Stimulated activated naive CD8-positive, alpha-beta T cell treated with anti-CD3 and anti-CD28 coated beads, Interleukin-15, amount 100 ng/mL, for 72 hours (primary cell): ENCODE data around the gene MYO3B.
A peak's percentile ranks its signal among the peaks of the same experiment; 100 is the strongest.
"Not testable (repeated sequence)": the region's sequence is repeated elsewhere in the genome, so short reads cannot be mapped to it uniquely, and the experiment has no call there.

Experiments used
- ATAC-seq: fragments of 150-1000 bp; cut with Tn5 transposase; 2 replicates; pipeline ENCODE4 v1.10.0; 2021; ENCODE audit warnings: mild to moderate bottlenecking, moderate library complexity
- DNase-seq, 2 donors: peaks; one replicate each; pipeline ENCODE4 v3.0.0; 2021 to 2022
- H3K27ac Mint-ChIP-seq, 2 donors: one replicate each; pipeline ENCODE4 v1.8.0; 2022; ENCODE audit warnings: mild to moderate bottlenecking in 2 of 2, mixed read lengths in 2 of 2, moderate library complexity in 2 of 2
- H3K27me3 Mint-ChIP-seq: one replicate; pipeline ENCODE4 v1.8.0; 2022; ENCODE audit warnings: mixed read lengths
- H3K4me1 Mint-ChIP-seq: one replicate; pipeline ENCODE4 v1.8.0; 2022; ENCODE audit warnings: mild to moderate bottlenecking, mixed read lengths
- H3K4me3 Mint-ChIP-seq, 2 donors: one replicate each; pipeline ENCODE4 v1.8.0; 2022; ENCODE audit warnings: mild to moderate bottlenecking in 2 of 2, mixed read lengths in 2 of 2, moderate library complexity in 1 of 2
- H3K9me3 Mint-ChIP-seq, 2 donors: one replicate each; pipeline ENCODE4 v1.8.0; 2022; ENCODE audit warnings: mixed read lengths in 2 of 2

MYO3B gene

GRCh38 chr2:170185319-170185718 lies 7.4 kb downstream of the MYO3B start:
- ATAC-seq (no peak), DNase-seq (no peak)
- no peaks in the 10 kb centered on the region for H3K4me1 Mint-ChIP-seq
- peaks cover 18% of the 10 kb centered on the region for H3K27me3 Mint-ChIP-seq
- H3K9me3 Mint-ChIP-seq: peaks cover 18 to 40% of the 10 kb centered on the region in 2 donors
- H3K27ac Mint-ChIP-seq: no peak overlapping the region
- no peak overlapping the region for H3K4me3 Mint-ChIP-seq

DNA sequence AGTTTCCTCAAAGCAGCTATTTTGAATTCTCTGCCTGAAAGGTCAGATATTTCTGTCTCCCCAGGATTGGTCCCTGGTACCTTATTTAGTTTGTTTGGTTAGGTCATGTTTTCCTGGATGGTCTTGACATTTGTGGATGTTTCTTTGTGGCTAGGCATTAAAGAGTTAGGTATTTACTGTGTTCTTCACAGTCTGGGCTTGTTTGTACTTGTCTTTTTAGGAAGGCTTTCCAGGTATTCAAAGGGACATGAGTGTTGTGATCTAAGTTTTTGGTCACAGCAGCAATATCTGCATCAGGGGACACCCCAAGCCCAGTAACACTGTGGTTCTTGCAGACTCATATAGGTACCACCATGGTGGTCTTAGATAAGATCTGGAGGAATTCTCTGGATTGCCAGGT lies 11.8 kb downstream of the MYO3B start:
- no peak for ATAC-seq
- peak overlapping the region in 1 of 2 donors; percentile 41 for H3K27ac Mint-ChIP-seq
- peaks cover 18 to 48% of the 10 kb centered on the region in 2 donors for H3K9me3 Mint-ChIP-seq
- peaks cover 25% of the 10 kb centered on the region for H3K27me3 Mint-ChIP-seq
- H3K4me3 Mint-ChIP-seq: no peak overlapping the region
- H3K4me1 Mint-ChIP-seq: no peaks in the 10 kb centered on the region
- DNase-seq: no peak

- Mint-ChIP-seq H3K4me1 (no peaks in the 10 kb centered on the region), H3K27ac (no peak overlapping the region), H3K4me3 (no peak overlapping the region), H3K27me3 (peaks cover 29% of the 10 kb centered on the region), H3K9me3 (peaks cover 18 to 48% of the 10 kb centered on the region in 2 donors)
- DNase-seq (no peak), ATAC-seq (no peak)
Measured at GRCh38 chr2:170190172-170190571, 12.2 kb downstream of the MYO3B start.

DNA sequence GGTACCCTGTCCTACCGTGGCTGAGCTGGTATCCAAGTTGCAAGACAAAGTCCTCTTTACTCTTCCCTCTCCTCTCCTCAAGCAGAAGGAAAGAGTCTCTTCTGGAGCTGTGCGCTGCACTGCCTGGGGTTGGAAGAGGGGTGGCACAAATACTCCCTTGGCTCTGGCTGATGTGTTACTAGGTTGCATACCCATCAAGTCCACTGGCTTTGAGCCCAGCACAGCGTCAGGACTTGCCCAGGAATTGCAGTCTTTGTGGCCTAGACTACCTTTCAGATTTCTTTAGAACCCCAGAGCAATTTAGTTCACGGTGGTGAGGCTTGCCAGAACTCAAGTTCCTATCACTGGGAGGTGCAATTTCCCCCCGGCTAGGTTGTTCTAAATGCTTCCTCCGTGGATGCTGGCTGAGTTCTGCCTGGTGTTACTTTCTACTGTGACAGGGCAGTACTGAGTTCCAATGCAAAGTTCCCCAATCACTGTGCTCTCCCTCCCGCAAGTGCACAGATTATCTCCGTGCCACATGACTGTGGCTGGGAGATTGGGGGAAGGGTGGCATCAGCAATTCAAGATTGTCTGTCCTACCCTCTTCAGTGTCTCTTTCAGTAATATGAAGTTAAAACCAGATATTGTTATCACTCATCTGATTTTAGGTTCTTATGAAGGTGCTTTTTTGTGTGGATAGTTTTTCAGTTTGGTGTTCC lies 13.4 kb downstream of the MYO3B start:
- H3K4me3 Mint-ChIP-seq: no peak overlapping the region
- peaks cover 18 to 37% of the 10 kb centered on the region in 2 donors for H3K9me3 Mint-ChIP-seq
- ATAC-seq (no peak), DNase-seq (no peak)
- H3K27me3 Mint-ChIP-seq: peaks cover 37% of the 10 kb centered on the region
- no peaks in the 10 kb centered on the region for H3K4me1 Mint-ChIP-seq
- H3K27ac Mint-ChIP-seq: peak overlapping the region in 1 of 2 donors; percentile 61

DNA sequence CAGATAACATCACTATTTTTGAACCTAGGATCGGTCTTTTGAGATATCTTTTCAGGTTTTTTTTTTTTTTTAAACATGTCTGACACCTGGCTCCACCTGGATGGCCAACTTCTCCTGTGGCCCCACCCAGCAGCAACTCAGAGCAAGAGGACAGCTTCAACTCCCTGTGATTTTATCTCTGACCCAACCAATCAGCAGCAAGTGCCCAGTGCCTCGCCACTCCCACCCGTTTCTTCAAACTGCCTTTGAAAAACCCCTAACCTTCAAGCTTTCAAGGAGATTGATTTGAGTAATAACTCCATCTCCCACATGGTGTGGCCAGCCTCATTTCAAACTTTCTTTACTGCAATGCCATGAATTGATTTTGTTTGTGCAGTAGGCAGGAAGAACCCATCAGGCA lies 19.0 kb downstream of the MYO3B start:
- no peak overlapping the region for H3K27ac Mint-ChIP-seq
- ATAC-seq (no peak), DNase-seq (no peak)
- peaks cover 35% of the 10 kb centered on the region for H3K27me3 Mint-ChIP-seq
- H3K9me3 Mint-ChIP-seq: no peaks in the 10 kb centered on the region
- no peak overlapping the region for H3K4me3 Mint-ChIP-seq
- no peaks in the 10 kb centered on the region for H3K4me1 Mint-ChIP-seq

DNA sequence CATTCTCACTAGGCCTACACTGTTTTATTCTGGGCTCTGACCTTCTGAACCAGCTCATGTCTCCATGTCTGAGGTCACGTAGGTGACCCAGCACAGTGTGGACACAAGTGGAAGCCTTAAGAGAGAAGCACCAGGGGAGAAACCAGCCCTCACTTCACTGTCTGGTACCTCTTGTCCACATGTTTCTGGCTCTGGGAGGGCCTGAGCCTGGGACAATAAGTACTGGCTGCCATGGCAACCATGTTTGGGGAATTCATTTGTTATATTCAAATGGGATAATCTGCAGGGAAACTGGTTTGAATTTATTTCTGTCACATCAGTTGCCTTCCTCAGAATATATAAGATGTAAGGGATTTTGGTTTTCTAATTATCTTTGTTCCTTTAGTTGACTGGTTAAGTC lies 23.3 kb downstream of the MYO3B start:
- H3K27ac Mint-ChIP-seq: no peak overlapping the region
- DNase-seq: no peak
- H3K9me3 Mint-ChIP-seq: no peaks in the 10 kb centered on the region
- ATAC-seq: no peak
- H3K4me3 Mint-ChIP-seq: no peak overlapping the region
- no peaks in the 10 kb centered on the region for H3K4me1 Mint-ChIP-seq
- peaks cover 34% of the 10 kb centered on the region for H3K27me3 Mint-ChIP-seq

- no peak for ATAC-seq
- peaks cover 39% of the 10 kb centered on the region for H3K27me3 Mint-ChIP-seq
- peaks cover 0 to under 1% of the 10 kb centered on the region in 2 donors for H3K9me3 Mint-ChIP-seq
Measured at GRCh38 chr2:170201734-170202393, 23.9 kb downstream of the MYO3B start.

GRCh38 chr2:170202437-170202836 lies 24.5 kb downstream of the MYO3B start:
- H3K4me1 Mint-ChIP-seq: no peaks in the 10 kb centered on the region

More at GRCh38 chr2:170201734-170202393, 23.9 kb downstream of the MYO3B start:
- no peak for DNase-seq
- no peak overlapping the region for H3K4me3 Mint-ChIP-seq
- H3K4me1 Mint-ChIP-seq: no peaks in the 10 kb centered on the region
- no peak overlapping the region for H3K27ac Mint-ChIP-seq

DNA sequence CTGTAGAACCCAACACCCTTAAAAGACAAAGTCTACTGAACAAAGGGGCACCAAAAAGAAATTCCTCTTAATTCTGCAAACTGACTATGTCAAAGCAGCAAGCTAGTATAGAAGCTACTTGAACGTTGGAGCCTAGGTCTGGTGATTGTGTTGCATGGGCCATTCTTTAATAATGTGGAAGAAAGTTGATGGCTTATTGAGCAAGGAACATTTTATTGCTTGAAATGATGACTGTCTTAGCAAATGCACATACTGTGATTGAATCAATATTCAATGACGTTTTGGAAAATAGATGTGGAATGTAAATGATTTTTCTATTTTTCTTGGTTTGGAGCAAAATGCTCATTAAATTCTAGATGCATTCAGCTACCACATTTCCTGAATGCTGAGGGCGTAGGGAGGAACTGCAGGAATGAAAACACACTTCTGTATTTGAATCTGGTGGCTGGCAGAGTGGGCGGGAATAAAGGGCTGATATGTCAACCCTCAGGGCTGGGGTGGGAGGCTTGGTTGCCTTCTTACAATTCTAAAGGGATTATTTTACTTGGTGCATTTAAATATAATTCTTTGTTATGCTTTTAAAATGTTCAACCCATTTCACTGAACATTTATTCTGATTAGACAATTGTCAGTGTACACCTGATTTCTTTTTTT lies 26.5 kb downstream of the MYO3B start:
- DNase-seq (no peak), ATAC-seq (no peak)
- H3K9me3 Mint-ChIP-seq: peaks cover 0 to 6% of the 10 kb centered on the region in 2 donors
- no peak overlapping the region for H3K4me3 Mint-ChIP-seq
- peaks cover 28% of the 10 kb centered on the region for H3K27me3 Mint-ChIP-seq
- no peaks in the 10 kb centered on the region for H3K4me1 Mint-ChIP-seq
- H3K27ac Mint-ChIP-seq: no peak overlapping the region

More at GRCh38 chr2:170202437-170202836, 24.5 kb downstream of the MYO3B start:
- Mint-ChIP-seq H3K27ac (no peak overlapping the region), H3K4me3 (no peak overlapping the region), H3K9me3 (peaks cover 0 to 6% of the 10 kb centered on the region in 2 donors), H3K27me3 (peaks cover 38% of the 10 kb centered on the region)
- ATAC-seq (no peak), DNase-seq (no peak)

DNA sequence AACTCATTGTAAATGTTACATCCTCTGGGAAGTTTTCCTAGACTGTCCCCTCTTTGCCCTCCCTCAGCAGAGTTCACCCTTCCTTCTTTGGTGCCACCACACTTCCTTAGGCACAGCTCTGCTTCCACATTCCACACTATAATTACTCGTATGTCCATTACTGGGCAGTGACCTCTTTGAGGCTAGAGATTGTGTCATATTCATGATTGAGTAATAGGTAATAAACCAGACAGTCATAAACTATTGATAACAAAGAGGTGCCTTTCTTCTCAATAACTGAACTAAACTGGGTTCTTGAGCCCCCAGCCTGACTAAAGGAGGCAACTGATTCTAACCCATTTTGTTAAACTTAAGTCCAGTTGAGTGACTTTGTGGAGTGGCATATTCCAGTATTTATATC lies 28.3 kb downstream of the MYO3B start:
- Mint-ChIP-seq H3K4me3 (no peak overlapping the region), H3K9me3 (peaks cover 9 to 14% of the 10 kb centered on the region in 2 donors), H3K27ac (no peak overlapping the region), H3K27me3 (peaks cover 28% of the 10 kb centered on the region), H3K4me1 (no peaks in the 10 kb centered on the region)
- no peak for DNase-seq
- ATAC-seq: no peak

GRCh38 chr2:170206805-170207407 lies 29.0 kb downstream of the MYO3B start:
- Mint-ChIP-seq H3K27me3 (peaks cover 28% of the 10 kb centered on the region), H3K27ac (no peak overlapping the region), H3K9me3 (peaks cover 11 to 14% of the 10 kb centered on the region in 2 donors), H3K4me1 (no peaks in the 10 kb centered on the region), H3K4me3 (no peak overlapping the region)
- ATAC-seq (no peak), DNase-seq (no peak)

- peaks cover 1% of the 10 kb centered on the region for H3K4me1 Mint-ChIP-seq
- no peak overlapping the region for H3K27ac Mint-ChIP-seq
- ATAC-seq (no peak), DNase-seq (no peak)
- no peak overlapping the region for H3K4me3 Mint-ChIP-seq
- peaks cover 30% of the 10 kb centered on the region for H3K27me3 Mint-ChIP-seq
- peaks cover 11 to 14% of the 10 kb centered on the region in 2 donors for H3K9me3 Mint-ChIP-seq
Measured at GRCh38 chr2:170207901-170208300, 30.0 kb downstream of the MYO3B start.

GRCh38 chr2:170208967-170209366 lies 31.0 kb downstream of the MYO3B start:
- Mint-ChIP-seq H3K27me3 (peaks cover 34% of the 10 kb centered on the region), H3K4me3 (no peak overlapping the region), H3K27ac (no peak overlapping the region), H3K4me1 (peaks cover 5% of the 10 kb centered on the region), H3K9me3 (peaks cover 11 to 14% of the 10 kb centered on the region in 2 donors)
- ATAC-seq (no peak), DNase-seq (no peak)

DNA sequence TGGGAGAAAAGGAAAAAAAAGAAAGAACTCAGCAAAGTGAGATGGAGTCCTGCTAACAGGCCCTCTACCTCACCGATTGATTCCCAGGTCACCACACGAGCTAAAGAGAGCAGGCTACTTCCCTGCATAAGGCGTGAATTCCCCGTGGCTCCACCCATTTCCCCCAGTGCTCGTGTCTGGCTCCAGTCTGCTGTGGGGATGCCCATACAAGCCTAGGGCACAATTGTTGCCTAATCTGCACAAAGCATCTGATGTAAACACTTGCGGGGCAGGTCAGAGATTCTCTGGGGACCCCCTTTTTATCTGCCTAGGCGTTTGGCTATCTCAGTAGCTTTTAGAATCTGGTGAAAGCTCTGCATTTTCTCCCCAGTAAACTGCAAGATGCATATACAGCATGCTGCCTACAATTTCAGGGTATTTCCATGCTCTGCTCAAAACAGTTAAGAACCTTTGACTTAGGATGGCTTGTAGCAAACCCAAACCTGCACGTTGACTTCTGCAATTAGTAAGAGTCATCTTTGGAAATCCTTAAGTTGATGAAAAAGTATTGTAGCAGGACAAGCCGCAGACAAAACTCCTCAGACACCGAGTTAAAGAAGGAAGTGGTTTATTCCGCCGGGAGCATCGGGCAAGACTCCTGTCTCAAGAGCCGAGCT lies 34.8 kb downstream of the MYO3B start:
- no peak for DNase-seq
- ATAC-seq: no peak
- H3K4me1 Mint-ChIP-seq: peaks cover 5% of the 10 kb centered on the region
- H3K27ac Mint-ChIP-seq: peak overlapping the region in 1 of 2 donors; percentile 54
- peaks cover 7% of the 10 kb centered on the region for H3K27me3 Mint-ChIP-seq
- H3K4me3 Mint-ChIP-seq: no peak overlapping the region
- H3K9me3 Mint-ChIP-seq: peaks cover 7 to 11% of the 10 kb centered on the region in 2 donors

DNA sequence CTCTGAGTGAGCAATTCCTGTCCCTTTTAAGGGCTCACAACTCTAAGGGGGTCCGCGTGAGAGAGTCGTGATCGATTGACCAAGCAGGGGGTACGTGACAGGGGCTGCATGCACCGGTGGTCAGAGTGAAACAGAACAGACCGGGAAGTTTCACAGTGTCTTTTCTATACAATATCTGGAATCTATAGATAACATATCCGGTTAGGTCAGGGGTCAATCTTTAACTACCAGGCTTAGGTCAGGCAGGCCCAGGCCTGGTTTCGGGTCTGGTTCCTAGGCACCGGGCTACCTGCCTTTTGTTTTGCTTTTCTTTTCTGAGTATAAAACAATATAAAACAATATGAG lies 35.3 kb downstream of the MYO3B start:
- H3K4me3 Mint-ChIP-seq, H3K27me3 Mint-ChIP-seq, ATAC-seq, DNase-seq, H3K4me1 Mint-ChIP-seq: not testable (repeated sequence)
- peaks cover 7 to 11% of the 10 kb centered on the region in 2 donors for H3K9me3 Mint-ChIP-seq
- H3K27ac Mint-ChIP-seq: peak overlapping the region in 1 of 2 donors; percentile 54
